Esophagus squamous epithelium (tissue), 5 donors: ENCODE results near the gene IGF1. TPM values are rescaled to one million over a fixed set of nuclear protein-coding genes. Genes with fewer than 3 reads are reported as not detected.
"Not testable (repeated sequence)": the region's sequence is repeated elsewhere in the genome, so short reads cannot be mapped to it uniquely, and the experiment has no call there.

Experiments
- DNase-seq: peaks from one replicate; lab custom pipeline; 2025; lab: John Stamatoyannopoulos, UW
- H3K27ac ChIP-seq, 4 donors: fragments of 200-600 bp; sonication (generic); one replicate each; pipeline ENCODE4 v1.5.1; 2016 to 2019; ENCODE audit warnings: mild to moderate bottlenecking in 1 of 4
- H3K27me3 ChIP-seq, 4 donors: fragments of 200-600 bp; sonication (generic); 1 replicate in 3 of 4; 2 replicates in 1 of 4; pipeline versions ENCODE4 v1.5.1 to v1.6.0; 2017 to 2021; ENCODE audit warnings: antibody characterized with exemption in 1 of 4
- H3K36me3 ChIP-seq, 3 donors: fragments of 200-600 bp; sonication (generic); one replicate each; pipeline ENCODE4 v1.5.1; 2016 to 2019
- H3K4me1 ChIP-seq, 3 donors: fragments of 200-600 bp; sonication (generic); one replicate each; pipeline ENCODE4 v1.5.1; 2017 to 2019
- H3K4me3 ChIP-seq, 4 donors: fragments of 200-600 bp; sonication (generic); 1 replicate in 3 of 4; 2 replicates in 1 of 4; pipeline ENCODE4 v1.5.1; 2016 to 2019; ENCODE audit warnings: mild to moderate bottlenecking in 2 of 4, moderate library complexity in 1 of 4
- H3K9me3 ChIP-seq, 3 donors: fragments of 200-600 bp; sonication (generic); one replicate each; pipeline ENCODE4 v1.5.1; 2016 to 2019
- POLR2A ChIP-seq, 4 donors: fragments of 450-650 bp; IDR thresholded peaks; one replicate each; pipeline ENCODE4 v1.6.1; 2017; ENCODE audit warnings: antibody characterized with exemption in 4 of 4, mild to moderate bottlenecking in 4 of 4, moderate library complexity in 3 of 4
- WGBS, 2 donors: methylation state at CpG; one replicate each; pipeline ENCODE4 v1.1.5; 2018; 5-methylcytosine and 5-hydroxymethylcytosine counted together
- intact Hi-C: fragments of 100-400 bp; cut with DNase I; formaldehyde crosslinking; loops from one replicate; pipeline ENCODE4 v1.15.0; 2022
- total RNA-seq, 4 donors: library from RNA; depleted of rRNA; stranded (reverse); fragments of >200 nt; gene quantifications; one replicate each; pipeline ENCODE4 v1.1.0, GENCODE V29; 2016
- TF ChIP-seq, protein P1 (sequence below), 6 experiments: fragments of 450-650 bp in 4 of 6; fragments of 200-600 bp in 2 of 6; sonication (generic) in 2 of 6; IDR thresholded peaks; one replicate each; pipeline ENCODE4 v1.5.1; 2016 to 2019; ENCODE audit warnings: antibody characterized with exemption in 6 of 6, mild to moderate bottlenecking in 4 of 6, moderate library complexity in 4 of 6
- donor health status: DM: yes; HTN: yes; CAD: no.

IGF1 gene
- total RNA-seq, 4 donors from 2014 or later: 0.23 to 36.3 (median 5.6) TPM

GRCh38 chr12:102371165-102371564 lies 109.2 kb downstream of the IGF1 start:
- Histone ChIP-seq H3K27ac (no peak overlapping the region), H3K9me3 (no peaks in the 10 kb centered on the region), H3K27me3 (no peaks in the 10 kb centered on the region), H3K4me1 (no peaks in the 10 kb centered on the region), H3K4me3 (no peak overlapping the region), H3K36me3 (no peaks in the 10 kb centered on the region)
- intact Hi-C loops: no loop called here
- WGBS, 2 donors: 44 to 61% methylated on average over 2 of the region's 2 CpGs
- TF ChIP-seq POLR2A (IDR thresholded peaks at IDR 0.05): no peak
- TF ChIP-seq, protein P1, sequence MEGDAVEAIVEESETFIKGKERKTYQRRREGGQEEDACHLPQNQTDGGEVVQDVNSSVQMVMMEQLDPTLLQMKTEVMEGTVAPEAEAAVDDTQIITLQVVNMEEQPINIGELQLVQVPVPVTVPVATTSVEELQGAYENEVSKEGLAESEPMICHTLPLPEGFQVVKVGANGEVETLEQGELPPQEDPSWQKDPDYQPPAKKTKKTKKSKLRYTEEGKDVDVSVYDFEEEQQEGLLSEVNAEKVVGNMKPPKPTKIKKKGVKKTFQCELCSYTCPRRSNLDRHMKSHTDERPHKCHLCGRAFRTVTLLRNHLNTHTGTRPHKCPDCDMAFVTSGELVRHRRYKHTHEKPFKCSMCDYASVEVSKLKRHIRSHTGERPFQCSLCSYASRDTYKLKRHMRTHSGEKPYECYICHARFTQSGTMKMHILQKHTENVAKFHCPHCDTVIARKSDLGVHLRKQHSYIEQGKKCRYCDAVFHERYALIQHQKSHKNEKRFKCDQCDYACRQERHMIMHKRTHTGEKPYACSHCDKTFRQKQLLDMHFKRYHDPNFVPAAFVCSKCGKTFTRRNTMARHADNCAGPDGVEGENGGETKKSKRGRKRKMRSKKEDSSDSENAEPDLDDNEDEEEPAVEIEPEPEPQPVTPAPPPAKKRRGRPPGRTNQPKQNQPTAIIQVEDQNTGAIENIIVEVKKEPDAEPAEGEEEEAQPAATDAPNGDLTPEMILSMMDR (IDR thresholded peaks at IDR 0.05): no peak
- DNase-seq: no peak

GRCh38 chr12:102369876-102370275 lies 110.5 kb downstream of the IGF1 start:
- no peaks in the 10 kb centered on the region for H3K9me3 ChIP-seq
- intact Hi-C loops: no loop called here
- WGBS, 2 donors: 49 to 67% methylated on average over 2 of the region's 2 CpGs
- no peak overlapping the region for H3K27ac ChIP-seq
- H3K4me1 ChIP-seq: no peaks in the 10 kb centered on the region
- TF ChIP-seq, protein P1 (IDR thresholded peaks at IDR 0.05): no peak
- TF ChIP-seq POLR2A (IDR thresholded peaks at IDR 0.05): no peak
- DNase-seq: no peak
- H3K27me3 ChIP-seq: no peaks in the 10 kb centered on the region
- no peak overlapping the region for H3K4me3 ChIP-seq
- no peaks in the 10 kb centered on the region for H3K36me3 ChIP-seq

DNA sequence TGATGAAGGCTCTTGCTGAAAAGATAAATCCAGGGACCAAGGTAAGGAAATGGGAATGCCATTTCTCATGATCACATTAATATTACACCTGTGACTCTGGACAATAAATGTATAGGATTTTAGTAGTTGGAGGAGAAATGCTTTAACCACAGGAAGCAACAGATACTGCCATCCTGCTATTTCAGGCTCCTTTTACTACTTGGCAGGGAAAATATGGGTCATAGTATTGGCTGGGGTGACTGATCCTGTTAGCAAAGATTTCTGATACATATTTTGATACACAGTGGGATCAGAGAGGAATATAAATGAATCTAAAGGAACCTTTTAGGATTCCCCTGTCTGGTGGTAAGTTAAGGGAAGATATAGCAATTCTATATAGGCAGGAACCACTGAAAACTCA lies 115.0 kb downstream of the IGF1 start:
- Histone ChIP-seq H3K4me3 (no peak overlapping the region), H3K4me1 (no peaks in the 10 kb centered on the region), H3K36me3 (no peaks in the 10 kb centered on the region), H3K9me3 (no peaks in the 10 kb centered on the region), H3K27me3 (peaks cover 0 to 3% (median 0%) of the 10 kb centered on the region in 4 donors), H3K27ac (no peak overlapping the region)
- intact Hi-C loops: no loop called here
- DNase-seq: no peak
- TF ChIP-seq, protein P1 (IDR thresholded peaks at IDR 0.05): no peak
- no peak for TF ChIP-seq POLR2A (IDR thresholded peaks at IDR 0.05)

- intact Hi-C loops: no loop called here
- WGBS, 2 donors: 71 to 75% methylated on average over 1 of the region's 1 CpG
- H3K4me1 ChIP-seq: no peaks in the 10 kb centered on the region
- TF ChIP-seq, protein P1 (IDR thresholded peaks at IDR 0.05): no peak
- no peak for TF ChIP-seq POLR2A (IDR thresholded peaks at IDR 0.05)
- no peak overlapping the region for H3K27ac ChIP-seq
- no peak for DNase-seq
- H3K4me3 ChIP-seq: no peak overlapping the region
- H3K27me3 ChIP-seq: peaks cover 0 to 3% (median 0%) of the 10 kb centered on the region in 4 donors
- no peaks in the 10 kb centered on the region for H3K36me3 ChIP-seq
- no peaks in the 10 kb centered on the region for H3K9me3 ChIP-seq
Measured at GRCh38 chr12:102364709-102365108, 115.7 kb downstream of the IGF1 start.

DNA sequence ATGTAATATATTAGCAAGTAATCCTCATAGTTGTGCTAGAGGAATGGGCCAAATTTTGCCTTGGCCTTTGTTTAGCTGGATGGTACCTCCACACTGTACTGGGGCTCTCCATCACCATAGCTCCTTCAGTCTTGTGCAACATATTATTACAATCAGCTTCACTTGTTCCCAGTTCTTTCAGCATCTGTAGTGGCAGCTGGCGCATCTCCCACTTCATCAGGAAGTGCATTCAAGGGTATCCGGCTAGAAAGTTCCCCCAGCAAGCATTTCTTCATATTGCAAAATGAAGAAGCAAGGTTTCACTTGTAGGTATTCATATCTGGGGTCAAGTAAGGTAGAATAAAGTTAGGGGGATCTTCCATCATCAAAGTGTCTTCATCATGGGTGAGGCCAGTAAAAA lies 123.7 kb downstream of the IGF1 start:
- Histone ChIP-seq H3K36me3 (no peaks in the 10 kb centered on the region), H3K27ac (no peak overlapping the region), H3K4me1 (no peaks in the 10 kb centered on the region), H3K27me3 (peaks cover 0 to 3% (median 0%) of the 10 kb centered on the region in 4 donors), H3K4me3 (no peak overlapping the region), H3K9me3 (peaks cover 0 to 13% (median 5%) of the 10 kb centered on the region in 3 donors)
- WGBS, 2 donors: 72 to 90% methylated on average over 2 of the region's 2 CpGs
- TF ChIP-seq, protein P1 (IDR thresholded peaks at IDR 0.05): no peak
- TF ChIP-seq POLR2A (IDR thresholded peaks at IDR 0.05): no peak
- no peak for DNase-seq
- intact Hi-C loops: no loop called here

DNA sequence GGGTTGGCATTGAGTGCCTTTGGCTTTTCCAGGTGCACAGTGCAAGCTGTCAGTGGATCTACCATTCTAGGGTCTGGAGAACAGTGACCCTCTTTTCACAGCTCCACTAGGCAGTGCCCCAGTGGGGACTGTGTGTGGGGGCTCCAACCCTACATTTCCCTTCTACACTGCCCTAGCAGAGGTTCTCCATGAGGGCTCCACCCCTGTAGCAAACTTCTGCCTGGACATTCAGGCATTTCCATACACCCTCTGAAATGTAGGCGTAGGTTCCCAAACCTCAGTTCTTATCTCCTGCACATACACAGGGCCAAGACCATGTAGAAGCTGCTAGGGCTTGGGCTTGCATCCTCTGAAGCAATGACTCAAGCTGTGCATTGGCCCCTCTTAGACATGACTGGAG lies 126.1 kb downstream of the IGF1 start:
- H3K9me3 ChIP-seq: peaks cover 0 to 13% (median 5%) of the 10 kb centered on the region in 3 donors
- H3K4me3 ChIP-seq, intact Hi-C loops, H3K4me1 ChIP-seq, H3K27ac ChIP-seq, H3K27me3 ChIP-seq, H3K36me3 ChIP-seq, DNase-seq: not testable (repeated sequence)
- WGBS, 2 donors: 80 to 100% methylated on average over 1 of the region's 1 CpG
